Left kidney (tissue), 2 donors: Measurements from ENCODE around the gene SLAMF8. TPM values are rescaled to one million over a fixed set of nuclear protein-coding genes. Genes with fewer than 3 reads are reported as not detected.
A peak's percentile ranks its signal among the peaks of the same experiment; 100 is the strongest.

Experiments used
- DNase-seq: peaks from one replicate; pipeline ENCODE4 v3.0.0-alpha.2; 2013
- polyA plus RNA-seq: library from polyadenylated mRNA; unstranded; fragments of 120-200 nt; gene quantifications from one replicate; pipeline ENCODE4 v1.2.1, GENCODE V29; 2013; ENCODE audit not compliant: insufficient read length

Gene SLAMF8
- polyA plus RNA-seq, 1 donor: 0.80 TPM

DNA sequence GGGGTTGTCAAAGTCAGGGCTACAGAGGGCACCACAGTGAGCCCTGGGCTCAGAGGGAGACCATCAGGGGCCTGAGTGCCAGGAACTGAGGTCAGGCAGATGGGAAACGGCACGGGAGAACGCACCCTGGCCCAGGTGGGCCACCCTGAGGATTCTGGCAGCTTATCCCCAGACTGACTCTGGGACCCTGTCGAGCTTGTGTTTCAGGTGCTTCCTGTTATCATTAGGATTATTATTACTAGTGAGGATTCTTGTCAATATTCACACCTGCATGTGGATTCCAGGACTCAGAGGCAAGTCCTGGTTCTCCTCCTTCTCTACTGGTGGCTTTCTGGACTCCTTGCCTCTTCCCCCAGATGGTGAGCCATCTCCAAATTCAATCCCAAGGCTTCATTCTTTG, 20.6 kb downstream of the SLAMF8 start:
- no peak for DNase-seq

DNA sequence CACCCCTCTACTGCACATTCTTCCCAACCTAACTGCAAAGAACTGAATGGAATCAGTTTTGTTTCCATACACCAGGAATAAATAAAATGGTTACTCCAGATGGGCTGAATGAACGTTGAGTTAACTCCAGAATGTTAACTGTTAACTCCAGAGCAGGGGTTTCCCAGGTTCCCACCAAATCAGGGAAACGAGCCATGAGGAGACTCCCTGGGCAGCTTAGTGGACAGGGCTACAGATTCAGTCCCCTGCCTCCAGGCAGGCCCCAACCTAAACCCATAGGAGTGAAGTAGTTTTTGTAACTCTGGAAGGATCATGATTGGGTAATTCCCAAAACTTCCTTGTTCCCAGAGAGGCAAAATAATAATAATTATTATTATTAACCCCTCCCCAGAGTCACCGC, 21.7 kb downstream of the SLAMF8 start:
- no peak for DNase-seq

DNA sequence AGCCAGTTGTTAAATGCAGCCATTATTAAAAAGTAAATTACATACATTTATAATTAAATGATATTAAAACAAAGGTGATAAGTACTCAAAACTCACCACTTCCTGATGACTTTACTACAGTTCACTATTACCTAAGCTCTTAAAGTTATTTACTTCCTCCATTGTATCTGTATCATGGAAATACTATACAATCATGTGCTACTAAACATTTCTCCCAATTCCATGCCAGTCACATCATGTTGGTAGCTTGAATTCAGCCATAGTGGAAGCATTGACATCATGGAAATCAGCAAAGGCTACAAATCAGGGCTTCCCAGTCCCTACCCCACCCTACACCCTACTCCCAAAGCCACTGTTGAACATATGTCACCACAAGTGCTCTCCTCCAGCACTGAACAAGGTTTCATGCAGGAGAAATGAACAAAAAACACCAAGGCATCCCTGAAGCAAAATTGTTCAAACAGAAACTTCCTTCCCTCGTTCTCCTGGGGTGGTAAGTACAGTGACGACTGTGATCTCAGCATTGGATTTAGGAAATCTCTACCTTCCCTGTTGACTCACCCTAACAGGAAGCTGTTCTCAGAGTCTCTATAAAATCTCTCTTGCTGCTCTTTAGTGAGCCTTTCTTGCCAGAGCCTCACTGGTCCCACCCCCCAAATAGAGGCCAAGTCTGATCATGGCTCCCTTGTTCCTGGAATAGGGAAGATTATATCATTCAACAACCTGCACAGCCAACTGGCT, 23.1 kb downstream of the SLAMF8 start:
- DNase-seq: no peak

DNA sequence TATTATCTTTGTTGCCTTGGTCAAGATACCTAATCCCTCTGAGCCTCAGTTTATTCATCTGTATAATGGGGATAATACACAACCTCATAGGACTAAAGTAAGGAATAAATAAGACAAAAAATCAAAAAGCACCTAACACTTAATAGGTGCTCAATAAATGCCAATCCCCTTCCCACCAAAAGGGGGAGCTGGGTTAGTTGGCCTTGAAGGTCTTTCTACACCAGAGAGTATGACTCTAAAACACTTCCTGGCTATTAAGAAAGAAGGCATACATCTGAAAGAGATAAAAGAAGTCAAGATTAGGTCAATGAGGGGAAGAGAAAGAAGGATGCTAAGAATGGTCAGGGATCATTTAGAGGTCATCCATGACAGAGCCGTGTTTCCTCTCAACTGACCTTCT, 24.7 kb downstream of the SLAMF8 start:
- DNase-seq: no peak

DNA sequence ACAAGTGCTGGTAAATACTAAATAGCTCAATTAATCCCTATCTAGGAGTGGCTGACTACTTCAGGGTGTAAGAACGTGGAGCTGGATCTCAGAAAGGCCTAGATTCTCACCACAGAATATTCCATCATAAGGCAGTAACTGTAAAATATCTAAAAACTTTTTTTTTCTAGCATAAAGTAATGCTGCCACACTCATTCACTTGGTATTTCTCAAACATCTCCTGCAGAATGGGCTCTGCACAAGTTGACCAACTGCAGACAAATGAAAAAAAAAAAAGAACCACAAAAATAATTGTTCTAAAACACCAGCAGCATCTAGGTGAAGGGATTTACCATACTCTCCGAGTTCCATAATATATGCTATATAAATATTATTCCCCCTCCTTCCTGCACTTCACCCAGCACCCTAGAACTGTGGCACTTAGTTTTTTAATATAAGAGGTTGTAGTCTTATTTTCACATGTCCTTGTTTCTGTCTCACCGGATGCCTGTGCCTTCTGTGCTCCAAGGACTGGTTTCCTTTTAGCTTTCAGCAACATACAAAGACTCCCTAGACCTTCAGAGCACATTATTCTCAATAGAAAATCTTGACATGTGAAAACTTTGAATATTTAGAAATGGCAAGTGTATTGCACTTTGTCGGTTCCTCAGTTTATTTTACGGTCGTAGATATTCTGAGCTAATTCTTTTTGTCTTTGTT, 26.9 kb downstream of the SLAMF8 start:
- DNase-seq: no peak

DNA sequence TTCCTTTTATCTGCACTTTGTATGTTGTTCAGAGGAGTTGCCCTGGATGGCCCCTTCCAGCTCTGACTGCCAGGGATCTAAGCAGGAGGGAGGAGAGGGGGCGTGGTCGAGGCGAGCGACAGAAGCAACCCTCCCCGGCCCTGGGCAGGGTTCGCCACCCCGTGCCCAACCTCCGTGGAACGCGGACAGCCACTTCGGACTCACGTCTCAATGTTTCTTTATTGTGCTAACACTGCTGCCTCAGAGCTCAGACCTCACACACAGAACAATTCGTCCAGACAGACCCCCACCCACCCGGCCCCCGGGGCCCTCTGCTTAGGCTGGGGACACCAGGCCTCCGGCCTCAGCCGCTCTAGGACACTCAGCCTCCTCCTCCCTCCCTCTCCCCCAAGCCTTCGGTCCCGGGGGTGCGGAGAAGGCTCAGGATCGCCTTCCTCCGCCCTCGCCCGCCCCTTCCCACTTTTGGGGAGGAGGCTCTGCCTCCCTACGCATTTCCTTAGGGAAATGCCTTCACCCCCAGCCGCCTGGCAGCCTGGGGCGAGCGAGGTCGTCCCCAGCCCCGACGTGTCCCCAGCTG, 27.5 kb downstream of the SLAMF8 start:
- peak; percentile 54 for DNase-seq

DNA sequence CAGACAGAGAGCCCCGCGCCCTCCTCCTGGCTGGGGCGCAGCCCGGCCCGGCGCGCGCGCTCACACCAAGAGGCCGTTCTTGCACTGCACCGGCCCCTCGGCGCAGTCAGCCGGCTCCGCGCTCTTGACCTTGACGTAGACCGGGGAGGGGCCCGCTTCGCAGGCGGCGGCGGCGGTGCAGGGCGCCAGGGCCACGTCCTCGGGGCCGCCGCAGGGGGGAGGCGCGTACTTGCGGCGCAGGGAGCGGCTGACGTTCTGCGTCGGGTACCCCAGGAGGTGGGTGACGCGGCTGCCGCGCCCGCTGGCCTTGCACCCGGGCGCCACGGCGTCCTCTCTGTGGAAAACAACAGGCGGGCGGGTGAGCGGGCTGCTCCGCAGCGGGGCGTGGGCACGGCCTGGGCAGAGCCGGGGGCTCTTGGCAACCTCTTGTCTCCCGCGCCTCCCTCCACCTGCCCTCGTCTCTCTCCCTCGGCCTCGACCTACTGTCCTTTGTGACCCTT, 28.1 kb downstream of the SLAMF8 start:
- DNase-seq: peak; percentile 77

DNA sequence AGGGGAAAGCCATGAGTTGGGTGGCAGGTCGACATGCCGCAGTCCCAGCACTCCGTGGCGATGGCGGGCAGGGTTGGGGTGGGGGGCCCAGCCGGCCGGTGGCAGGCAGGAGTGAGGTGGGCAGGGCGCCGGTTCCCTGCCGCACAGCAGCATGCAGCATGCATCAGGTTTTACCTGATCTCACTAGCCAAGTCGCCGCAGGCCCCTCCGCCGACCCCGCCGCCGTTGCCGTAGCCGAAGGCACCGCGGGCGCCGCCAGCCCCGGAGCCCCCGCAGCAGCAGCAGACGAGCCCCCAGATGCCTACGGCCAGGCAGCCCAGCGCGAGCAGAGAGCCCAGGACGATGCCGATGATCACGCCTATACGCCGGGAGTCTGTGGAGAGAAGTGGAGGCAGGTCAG, 29.0 kb downstream of the SLAMF8 start:
- no peak for DNase-seq

DNA sequence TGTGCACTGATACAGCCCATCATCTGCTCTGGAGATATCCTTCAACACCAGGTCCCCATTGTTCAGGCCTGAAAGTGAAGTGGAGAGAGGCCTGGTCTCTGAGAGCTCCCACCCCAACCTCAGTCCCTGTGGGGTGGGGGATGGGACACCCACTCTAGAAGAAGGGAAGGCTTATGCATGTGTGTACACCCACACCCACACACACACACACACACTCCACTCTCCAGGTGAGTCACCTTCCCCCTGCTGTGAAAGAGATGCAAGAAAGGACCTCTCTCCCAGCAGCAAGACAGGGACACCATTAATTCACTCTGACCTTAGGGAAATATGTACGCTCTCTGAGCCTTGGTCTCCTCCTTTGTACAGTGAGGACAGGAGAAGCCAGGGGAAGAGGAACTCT, 29.9 kb downstream of the SLAMF8 start:
- DNase-seq: no peak

DNA sequence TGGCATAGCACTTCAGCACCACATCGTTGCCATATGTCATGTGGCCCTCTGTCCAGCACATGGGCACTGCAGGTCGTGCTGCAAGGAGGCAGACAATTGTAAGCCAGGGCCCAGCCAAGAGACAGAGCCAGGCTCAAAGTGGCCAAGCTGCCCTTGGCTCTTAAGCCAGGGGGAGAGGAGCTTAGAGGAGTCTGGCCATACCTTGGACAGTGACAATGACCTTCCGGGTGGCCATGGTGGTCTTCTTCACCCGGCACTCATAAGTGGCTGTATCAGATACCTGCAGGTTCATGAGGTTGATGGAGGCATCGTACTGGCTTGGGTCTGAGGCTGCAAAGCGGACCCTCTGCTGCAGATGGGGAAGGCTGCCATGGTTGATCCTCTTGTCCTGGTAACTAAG, 31.2 kb downstream of the SLAMF8 start:
- DNase-seq: no peak

DNA sequence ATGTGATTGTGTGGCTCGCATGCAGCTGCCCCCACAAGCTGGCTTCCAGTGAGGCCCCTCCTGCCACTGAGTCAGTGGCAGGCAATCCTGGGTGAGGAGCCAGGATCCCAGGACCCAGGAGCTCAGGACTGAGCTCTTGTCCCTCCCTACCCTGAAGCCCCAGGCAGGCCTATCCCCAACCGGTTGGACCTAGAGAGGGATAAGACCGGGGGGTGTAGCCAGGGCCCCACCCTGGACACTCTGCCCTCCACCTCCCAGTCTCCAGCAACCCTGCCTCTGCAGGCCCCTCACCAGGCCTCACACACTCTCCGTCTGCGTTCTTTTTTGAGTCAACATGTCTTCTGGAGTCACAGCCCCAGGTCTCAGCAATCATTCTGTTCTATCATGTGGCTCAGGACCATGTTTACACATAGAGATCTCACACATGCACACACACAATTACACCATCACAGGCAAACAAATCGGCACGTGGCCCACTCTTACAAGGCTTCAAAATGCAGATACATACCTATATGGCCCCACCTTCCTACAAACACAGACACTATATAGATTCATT, 33.2 kb downstream of the SLAMF8 start:
- DNase-seq: no peak

DNA sequence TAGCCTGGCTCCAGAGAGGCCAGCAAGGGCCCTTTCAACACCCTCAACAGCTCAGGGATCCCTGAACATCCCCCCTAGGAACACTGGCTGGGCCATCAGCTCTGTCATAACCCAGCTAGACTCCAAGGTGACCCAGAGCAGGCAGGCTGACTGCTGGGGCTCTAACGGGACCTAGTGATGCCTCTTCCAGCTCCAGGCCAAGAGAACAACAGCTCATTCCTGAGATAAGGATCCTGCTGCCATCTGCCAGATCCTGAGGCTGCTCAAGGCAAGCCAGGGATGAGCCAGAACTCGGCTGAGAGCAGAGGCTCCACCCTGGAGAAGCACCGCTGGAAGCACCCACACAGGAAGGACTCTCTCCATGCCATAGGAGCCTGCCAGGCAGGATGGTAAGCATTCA, 33.8 kb downstream of the SLAMF8 start:
- no peak for DNase-seq

DNA sequence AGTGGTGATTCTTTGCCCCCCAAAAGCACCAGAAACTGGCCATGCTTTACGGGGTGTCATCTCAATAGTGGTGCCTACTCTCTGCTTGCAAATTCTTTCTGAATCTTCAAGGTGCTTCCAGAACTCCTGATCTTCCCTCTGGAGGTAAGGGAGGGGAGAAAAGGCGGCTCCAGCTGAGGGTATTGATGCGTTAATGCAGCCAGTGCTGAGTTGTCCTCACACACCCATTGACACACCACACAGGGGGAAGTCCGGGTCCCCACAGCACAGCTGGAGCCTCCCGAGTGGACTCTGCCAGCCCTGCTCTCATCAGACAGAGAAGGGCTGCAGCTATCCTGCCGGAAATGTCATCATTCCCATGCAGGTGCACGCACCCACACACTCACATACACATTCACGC, 34.5 kb downstream of the SLAMF8 start:
- DNase-seq: no peak

DNA sequence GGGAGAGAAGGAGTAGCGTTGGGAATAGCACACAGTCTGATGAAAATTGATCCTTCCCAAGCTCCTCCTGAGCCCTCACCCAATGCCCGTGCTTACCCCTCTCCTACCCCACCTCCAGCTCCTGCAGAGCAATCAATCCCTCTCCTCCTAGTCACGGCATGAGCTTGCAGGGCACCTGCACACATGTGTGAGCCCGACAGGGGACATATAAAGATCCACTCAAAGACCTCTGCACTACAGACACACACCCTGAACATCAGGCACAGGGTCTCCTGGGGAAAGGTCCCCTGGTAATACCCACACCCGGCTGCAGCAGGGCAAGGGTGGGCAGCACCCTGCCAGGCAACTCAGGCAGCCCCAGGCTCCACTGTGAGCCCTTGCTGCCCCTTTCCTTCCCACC, 35.4 kb downstream of the SLAMF8 start:
- no peak for DNase-seq

DNA sequence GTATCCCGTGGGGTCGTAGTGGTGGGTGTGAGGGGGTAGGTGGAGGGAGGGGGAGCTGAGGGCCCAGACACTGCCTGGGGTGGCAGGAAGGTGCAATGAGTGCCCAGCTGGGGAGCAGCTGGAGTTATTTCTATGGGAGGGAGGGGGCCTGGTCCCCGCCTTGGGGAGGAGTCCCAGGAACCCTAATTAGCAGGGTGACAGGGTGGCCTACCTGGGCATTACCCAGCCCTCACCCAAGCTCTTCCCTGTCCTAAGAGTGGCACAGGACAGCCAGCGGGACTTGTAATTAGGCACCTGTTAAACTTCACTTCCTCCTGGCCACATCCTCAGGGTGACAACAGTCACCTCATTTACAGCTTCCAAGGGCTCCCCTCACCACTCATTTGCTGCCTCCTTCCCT, 35.9 kb downstream of the SLAMF8 start, which contains the start of gene VSIG8:
TSS of gene VSIG8 (minus strand) at position 101 of the 400 bp plus-strand sequence. CDS start 136 bp downstream, outside the sequence.
- no peak for DNase-seq

DNA sequence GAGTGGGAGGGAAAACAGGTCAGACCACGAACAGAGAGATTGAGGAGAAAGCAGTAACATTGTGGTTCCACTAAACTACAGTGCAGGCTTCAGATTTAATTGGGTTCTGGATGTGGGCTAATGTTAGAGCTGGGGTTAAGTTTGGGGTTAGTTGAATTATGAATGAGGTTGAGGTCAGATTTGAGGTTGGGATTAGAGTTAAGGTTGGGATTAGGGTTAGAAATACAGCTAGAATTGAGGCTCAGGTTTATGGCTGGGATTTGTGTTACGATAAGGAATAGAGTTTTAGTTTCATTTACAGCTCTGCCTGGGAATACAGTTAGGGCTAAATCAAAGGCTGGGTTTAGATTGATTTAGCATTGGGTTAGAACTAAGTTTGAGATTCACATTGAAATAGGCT, 37.6 kb downstream of the SLAMF8 start:
- no peak for DNase-seq

DNA sequence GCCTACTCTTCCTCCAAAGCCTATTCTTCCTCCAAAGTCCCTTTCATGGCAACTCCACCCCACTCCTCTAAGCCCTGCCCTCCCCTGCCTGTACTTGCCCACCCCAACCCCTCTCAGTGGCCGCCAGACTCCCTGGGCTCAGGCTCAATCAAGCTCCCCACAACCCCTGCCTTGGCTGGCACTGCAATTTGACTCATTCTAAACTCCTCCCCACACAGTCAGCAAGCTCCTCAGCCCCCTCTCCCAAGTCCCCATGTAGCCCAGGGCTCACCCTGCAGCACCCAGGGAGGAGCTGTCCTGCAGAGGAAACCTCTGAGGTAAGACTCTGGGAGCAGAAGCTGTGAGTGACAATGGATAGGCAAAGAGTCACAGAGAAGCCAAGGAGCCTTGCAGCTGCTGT, 39.4 kb downstream of the SLAMF8 start:
- DNase-seq: no peak

DNA sequence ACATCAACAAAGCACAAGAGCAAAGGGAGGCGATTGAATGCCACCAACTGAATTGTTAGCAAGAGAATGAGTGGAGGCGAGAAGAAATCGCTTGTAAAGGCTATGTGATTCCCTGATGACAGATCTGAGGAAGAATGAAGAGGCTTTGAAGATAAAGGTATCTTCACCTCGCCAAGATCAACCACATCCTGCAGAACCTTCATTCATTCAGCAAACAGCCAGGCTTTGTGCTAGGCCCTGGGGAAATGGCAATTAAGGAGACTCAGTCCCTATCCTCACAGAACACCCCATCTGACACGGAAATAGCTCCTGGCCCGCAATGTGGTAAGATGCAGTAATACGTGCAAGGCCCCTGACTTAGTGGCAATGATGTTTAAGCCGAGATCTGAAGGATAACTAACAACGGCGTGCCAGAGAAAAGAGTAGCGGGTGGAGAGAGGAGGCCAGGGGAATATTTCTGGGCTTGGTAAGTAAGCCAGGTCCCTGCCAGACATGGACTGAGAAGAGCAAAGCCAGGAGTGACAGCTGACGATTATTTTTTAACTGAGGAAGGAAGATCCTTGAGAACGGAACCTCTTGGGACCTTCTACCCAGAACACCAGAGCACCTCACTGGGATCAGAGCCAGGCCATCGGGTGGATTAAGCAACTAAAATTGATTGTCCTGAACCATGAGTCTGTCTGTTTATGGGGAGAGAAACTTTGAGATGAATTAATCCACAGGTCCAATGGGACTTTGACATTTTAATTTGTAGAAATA, 40.4 kb downstream of the SLAMF8 start:
- DNase-seq: no peak

DNA sequence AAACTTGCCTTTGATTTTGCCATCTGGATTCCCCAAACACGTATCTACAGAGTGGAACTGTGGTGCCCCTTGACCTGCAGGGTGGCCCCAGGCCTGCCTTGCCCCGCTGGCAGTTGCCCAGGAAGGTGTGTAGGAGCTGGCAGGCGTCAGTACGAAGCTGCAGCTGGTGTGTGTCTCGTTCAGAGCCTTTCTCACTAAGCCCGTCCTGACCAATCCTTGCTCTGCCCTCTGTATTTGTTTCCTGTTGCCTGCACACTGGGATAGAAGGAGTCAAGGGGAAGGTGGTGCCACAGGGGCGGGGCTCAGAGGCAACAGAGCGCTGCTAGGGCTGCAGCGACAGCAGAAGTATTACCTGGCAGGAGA, 41.0 kb downstream of the SLAMF8 start:
- DNase-seq: peak; percentile 79

DNA sequence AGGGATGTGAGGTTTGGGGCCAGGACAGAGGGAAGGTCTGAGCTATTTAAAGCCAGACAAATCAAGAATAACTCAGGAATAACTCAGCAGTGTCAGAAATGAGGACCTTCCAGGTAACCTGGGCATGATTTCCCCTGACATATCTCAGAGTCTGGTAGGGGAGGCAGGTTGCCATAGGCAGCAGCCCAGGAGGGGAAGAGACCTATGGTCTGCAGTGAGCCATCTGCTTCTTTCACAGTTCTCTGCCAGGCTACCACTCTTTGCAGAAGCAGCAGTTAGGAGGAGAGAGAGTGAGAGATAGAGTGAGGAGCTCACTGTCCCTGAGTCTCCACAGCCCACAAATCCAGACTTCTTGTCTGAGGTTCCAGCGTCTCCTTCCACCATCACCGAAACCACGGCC, 42.1 kb downstream of the SLAMF8 start:
- DNase-seq: no peak

DNA sequence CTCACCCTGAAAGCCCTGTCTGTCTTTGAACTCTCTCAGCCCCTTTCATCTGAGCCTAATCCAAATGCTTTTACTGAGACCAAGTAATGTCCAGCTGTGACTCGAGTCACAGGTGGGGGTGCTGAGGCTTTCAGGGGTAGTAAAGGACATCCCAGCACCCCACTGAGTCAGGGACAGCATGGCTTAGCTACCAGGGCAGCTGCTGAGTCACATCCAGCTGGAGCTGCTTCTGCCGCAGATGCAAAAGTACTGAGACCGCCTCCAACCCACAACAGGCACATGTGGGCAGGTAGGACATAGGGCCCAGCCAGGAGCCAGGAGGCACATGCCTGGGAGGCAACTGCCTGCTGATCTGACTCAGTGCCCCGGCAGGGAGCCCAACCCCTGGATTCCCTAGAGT, 42.5 kb downstream of the SLAMF8 start:
- no peak for DNase-seq

DNA sequence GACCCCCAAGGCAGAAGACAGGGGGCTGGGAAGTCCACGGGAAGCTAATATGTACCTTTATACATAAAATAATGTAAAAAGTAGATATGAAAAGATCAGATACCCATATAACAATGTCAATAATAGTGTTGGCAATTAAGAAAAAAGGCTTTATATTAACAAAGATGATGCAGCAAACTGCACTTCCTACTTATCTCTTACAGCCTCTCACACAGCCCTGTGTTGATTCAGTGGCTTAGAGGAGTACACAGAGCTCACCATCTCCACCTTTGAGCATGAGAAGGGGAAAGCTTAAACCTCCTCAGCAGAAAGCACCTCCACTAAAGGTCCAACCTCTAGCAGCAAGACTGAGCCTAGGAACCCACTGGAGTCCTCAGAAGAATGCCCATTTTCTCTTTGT, 42.9 kb downstream of the SLAMF8 start:
- no peak for DNase-seq
